HG03575 (cell line): ENCODE results near the gene BLOC1S2.

Experiments
- ATAC-seq: cut with Tn5 transposase; IDR thresholded peaks from one replicate; pipeline ENCODE4 v1.9.1; 2021; ENCODE audit not compliant: unreplicated experiment, insufficient number of reproducible peaks, low FRiP score; ENCODE audit errors: extremely low read depth

BLOC1S2 gene

DNA sequence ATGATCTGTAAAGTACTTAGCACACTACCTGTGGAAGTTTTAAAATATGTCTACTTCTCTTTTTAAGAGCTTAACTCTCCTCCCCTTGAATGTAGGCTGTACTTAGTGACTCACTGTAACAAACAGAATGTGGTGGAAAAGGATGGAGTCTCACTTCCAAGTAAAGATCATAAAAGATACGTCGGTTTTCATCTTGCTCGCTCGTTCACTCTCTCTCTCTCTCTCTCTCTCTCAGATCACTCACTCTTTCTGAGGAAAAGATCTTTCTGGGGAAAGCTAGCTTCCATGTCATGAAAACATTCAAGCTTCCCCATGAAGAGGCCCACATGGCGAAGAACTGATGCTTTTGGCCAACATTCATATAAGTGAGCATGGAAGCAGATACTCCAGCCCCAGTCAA, 62.6 kb downstream of the BLOC1S2 start:
- no peak for ATAC-seq
